Calu3 (cell line): ENCODE results near the gene PPP2R5E. TPM values are rescaled to one million over a fixed set of nuclear protein-coding genes. Genes with fewer than 3 reads are reported as not detected.
"Not testable (repeated sequence)": the region's sequence is repeated elsewhere in the genome, so short reads cannot be mapped to it uniquely, and the experiment has no call there.

ENCODE experiments used
- BruUV-seq: library from RNA; stranded (reverse); fragments of 400-500 nt; replicated peaks from 2 replicates; lab custom pipeline; 2021; lab: Mats Ljungman, UMichigan
- CTCF ChIA-PET: fragments of 300-600 bp; sonication (Branson Sonifier 250); formaldehyde crosslinking; loops from one replicate; lab custom pipeline; 2022; ENCODE audit warnings: antibody characterized with exemption; lab: Charles Lee
- DNase-seq: peaks from one replicate; pipeline ENCODE4 v3.0.0; 2022
- H3K27ac Mint-ChIP-seq: one replicate; pipeline ENCODE4 v1.8.0; 2022; ENCODE audit warnings: mixed read lengths; ENCODE audit not compliant: unreplicated experiment
- H3K27me3 Mint-ChIP-seq: one replicate; pipeline ENCODE4 v1.8.0; 2022; ENCODE audit warnings: mixed read lengths; ENCODE audit not compliant: unreplicated experiment
- H3K36me3 Mint-ChIP-seq: one replicate; pipeline ENCODE4 v1.8.0; 2022; ENCODE audit warnings: mild to moderate bottlenecking, moderate library complexity, mixed read lengths; ENCODE audit not compliant: insufficient read depth, unreplicated experiment
- H3K4me1 Mint-ChIP-seq: one replicate; pipeline ENCODE4 v1.8.0; 2022; ENCODE audit warnings: mild to moderate bottlenecking, low read depth, mixed read lengths; ENCODE audit not compliant: unreplicated experiment
- H3K4me3 Mint-ChIP-seq: one replicate; pipeline ENCODE4 v1.8.0; 2022; ENCODE audit warnings: mild to moderate bottlenecking, low read depth, moderate library complexity, mixed read lengths; ENCODE audit not compliant: unreplicated experiment
- H3K9me3 Mint-ChIP-seq: one replicate; pipeline ENCODE4 v1.8.0; 2022; ENCODE audit warnings: low read depth, mixed read lengths; ENCODE audit not compliant: unreplicated experiment
- CTCF ChIP-seq: fragments of 200-600 bp; IDR thresholded peaks from one replicate; pipeline ENCODE4 v1.8.0; 2022; ENCODE audit warnings: antibody characterized with exemption; ENCODE audit not compliant: unreplicated experiment
- intact Hi-C: fragments of 100-400 bp; cut with micrococcal nuclease; formaldehyde crosslinking; loops from one replicate; pipeline ENCODE4 v1.10.0; 2022; ENCODE audit not compliant: unreplicated experiment
- total RNA-seq: library from RNA; stranded (reverse); gene quantifications from 2 replicates; pipeline ENCODE4 v1.2.3, GENCODE V29; 2022

Gene PPP2R5E
- total RNA-seq, 1 experiment from 2014 or later: 52.5 TPM

- no peak for TF ChIP-seq CTCF
- no peak for DNase-seq
- Mint-ChIP-seq H3K9me3 (no peaks in the 10 kb centered on the region), H3K27ac (no peak overlapping the region), H3K36me3 (peaks cover 23% of the 10 kb centered on the region), H3K4me3 (no peak overlapping the region), H3K4me1 (no peaks in the 10 kb centered on the region), H3K27me3 (no peaks in the 10 kb centered on the region)
- intact Hi-C loops: no loop called here
- no TSS peak for BruUV-seq
- CTCF ChIA-PET: no interaction called here
These were observed 164.7 kb downstream of the PPP2R5E start for GRCh38 chr14:63378444-63378843.

- Mint-ChIP-seq H3K36me3 (peaks cover 16% of the 10 kb centered on the region), H3K4me1 (no peaks in the 10 kb centered on the region), H3K27me3 (no peaks in the 10 kb centered on the region), H3K27ac (no peak overlapping the region), H3K4me3 (no peak overlapping the region), H3K9me3 (no peaks in the 10 kb centered on the region)
- no TSS peak for BruUV-seq
- intact Hi-C loops: no loop called here
- no peak for TF ChIP-seq CTCF
- CTCF ChIA-PET: no interaction called here
- no peak for DNase-seq
These were observed 167.4 kb downstream of the PPP2R5E start for GRCh38 chr14:63375769-63376168.

- intact Hi-C loops, DNase-seq, H3K27me3 Mint-ChIP-seq, H3K9me3 Mint-ChIP-seq, H3K4me3 Mint-ChIP-seq, H3K36me3 Mint-ChIP-seq, H3K4me1 Mint-ChIP-seq, CTCF ChIA-PET, H3K27ac Mint-ChIP-seq, BruUV-seq: not testable (repeated sequence)
These were observed 171.6 kb downstream of the PPP2R5E start for GRCh38 chr14:63371613-63372012.

- H3K27ac Mint-ChIP-seq: no peak overlapping the region
These were observed 172.1 kb downstream of the PPP2R5E start for GRCh38 chr14:63371033-63371432.

More at GRCh38 chr14:63371033-63371432, 172.1 kb downstream of the PPP2R5E start:
- Mint-ChIP-seq H3K27me3 (no peaks in the 10 kb centered on the region), H3K9me3 (peaks cover 2% of the 10 kb centered on the region), H3K4me1 (no peaks in the 10 kb centered on the region), H3K4me3 (no peak overlapping the region), H3K36me3 (peaks cover 8% of the 10 kb centered on the region)
- BruUV-seq: no TSS peak
- CTCF ChIA-PET: no interaction called here
- no peak for DNase-seq
- no peak for TF ChIP-seq CTCF
- intact Hi-C loops: no loop called here
